Activated naive CD8-positive, alpha-beta T cell treated with anti-CD3 and anti-CD28 coated beads, Interleukin-2, amount 50 U/mL, for 24 hours (primary cell): ENCODE data around the gene GCAT.

Experiments
- ATAC-seq: fragments of 150-1000 bp; cut with Tn5 transposase; one replicate; pipeline ENCODE4 v1.10.0; 2021
- DNase-seq: peaks from one replicate; pipeline ENCODE4 v3.0.0; 2021
- H3K27ac Mint-ChIP-seq: one replicate; pipeline ENCODE4 v1.8.0; 2021; ENCODE audit warnings: mild to moderate bottlenecking, mixed read lengths
- H3K27me3 Mint-ChIP-seq: one replicate; pipeline ENCODE4 v1.8.0; 2021; ENCODE audit warnings: mixed read lengths
- H3K36me3 Mint-ChIP-seq: one replicate; pipeline ENCODE4 v1.8.0; 2021; ENCODE audit warnings: low read depth, mixed read lengths
- H3K4me1 Mint-ChIP-seq: one replicate; pipeline ENCODE4 v1.8.0; 2021; ENCODE audit warnings: mixed read lengths
- H3K4me3 Mint-ChIP-seq: one replicate; pipeline ENCODE4 v1.8.0; 2021; ENCODE audit warnings: mild to moderate bottlenecking, moderate library complexity, mixed read lengths
- H3K9me3 Mint-ChIP-seq: one replicate; pipeline ENCODE4 v1.8.0; 2021; ENCODE audit warnings: mixed read lengths

Gene GCAT

DNA sequence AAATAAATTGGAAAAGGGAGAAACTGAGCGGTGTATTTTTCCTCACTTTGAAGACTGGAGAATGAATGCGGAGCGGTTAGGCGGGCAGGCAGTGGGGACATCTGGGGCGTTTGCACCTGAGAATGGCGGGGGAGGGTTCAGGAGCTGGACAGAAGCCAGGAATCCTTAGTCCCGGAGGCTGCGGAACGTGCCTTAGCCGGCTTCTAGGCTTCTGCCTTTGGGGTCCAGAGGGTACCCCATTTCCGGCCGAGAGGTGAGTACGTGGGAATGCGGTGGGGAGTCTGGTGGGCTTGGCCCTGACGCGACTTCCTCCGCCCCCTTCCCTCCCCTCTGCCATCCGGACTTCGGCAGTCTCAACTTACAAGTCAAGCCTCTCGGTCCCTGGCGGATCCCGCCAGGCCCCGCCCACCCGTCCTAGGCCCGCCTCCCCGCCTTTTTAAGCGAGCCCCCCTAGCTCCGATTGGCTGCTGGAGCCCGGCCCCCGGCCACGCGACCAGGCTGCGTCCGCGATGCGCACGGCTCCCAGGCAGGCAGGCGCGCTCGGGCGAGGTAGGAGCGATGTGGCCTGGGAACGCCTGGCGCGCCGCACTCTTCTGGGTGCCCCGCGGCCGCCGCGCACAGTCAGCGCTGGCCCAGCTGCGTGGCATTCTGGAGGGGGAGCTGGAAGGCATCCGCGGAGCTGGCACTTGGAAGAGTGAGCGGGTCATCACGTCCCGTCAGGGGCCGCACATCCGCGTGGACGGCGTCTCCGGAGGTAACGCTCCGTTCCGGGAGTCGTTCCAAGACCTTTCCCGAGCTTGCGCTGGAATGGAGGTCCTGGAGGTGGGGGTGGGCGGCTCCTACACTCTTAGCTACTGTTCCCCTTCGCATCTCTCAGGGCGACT is at the start of gene GCAT:
TSS of gene GCAT (plus strand) at position 525 of the 884 bp plus-strand sequence. CDS start at position 559, 34 bp downstream.
- ATAC-seq (peak; percentile 95), DNase-seq (peak; percentile 93)
- Mint-ChIP-seq H3K27me3 (peaks cover 59% of the 10 kb centered on the region), H3K4me1 (peaks cover 38% of the 10 kb centered on the region), H3K4me3 (peak within 1 kb of the TSS; percentile 78), H3K36me3 (no peaks in the 10 kb centered on the region), H3K9me3 (no peaks in the 10 kb centered on the region), H3K27ac (no peak within 1 kb of the TSS)

DNA sequence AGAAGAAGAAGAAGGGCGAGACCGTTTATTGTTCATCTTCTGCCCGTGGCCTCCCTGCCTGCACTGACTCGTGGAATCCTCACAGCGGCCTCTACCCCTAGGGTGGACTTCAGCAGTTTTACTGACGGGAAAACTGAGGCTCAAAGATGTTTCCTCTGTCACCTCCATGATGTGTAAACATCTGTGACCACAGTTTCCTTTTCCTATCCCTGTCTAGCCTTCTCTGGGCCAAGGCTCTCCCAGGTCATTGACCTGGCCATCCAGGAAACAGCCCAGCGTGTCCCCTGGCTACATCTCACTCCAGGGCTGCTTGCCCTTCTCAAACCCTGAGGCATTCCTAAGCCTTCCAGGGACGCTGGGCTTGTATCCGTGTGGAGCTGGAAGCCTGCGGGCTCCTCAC is 49.0 kb upstream of the GCAT start:
- Mint-ChIP-seq H3K4me3 (no peak overlapping the region), H3K4me1 (peaks cover 7% of the 10 kb centered on the region)

DNA sequence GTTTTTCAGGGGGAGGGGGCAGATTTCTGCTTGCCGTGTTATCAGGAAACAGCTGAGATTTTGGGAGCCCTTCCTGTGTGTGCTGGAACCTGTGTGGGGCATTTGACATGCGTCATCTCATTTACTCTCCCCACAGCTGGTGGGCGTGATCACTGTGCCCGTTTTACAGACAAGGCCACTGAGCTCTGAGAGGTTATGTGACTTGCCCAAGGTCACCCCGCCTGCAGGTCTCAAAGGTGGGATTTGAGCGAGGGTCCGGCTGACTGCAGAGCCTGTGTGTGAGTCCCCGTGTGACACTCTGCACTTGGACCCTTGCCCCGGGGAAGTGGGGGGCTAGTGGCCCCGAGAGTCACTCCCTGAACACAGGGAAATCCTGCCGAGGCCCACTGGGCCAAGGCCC is 48.5 kb upstream of the GCAT start:
- DNase-seq (no peak), ATAC-seq (no peak)
- peaks cover 11% of the 10 kb centered on the region for H3K36me3 Mint-ChIP-seq
- H3K27me3 Mint-ChIP-seq: no peaks in the 10 kb centered on the region
- H3K4me1 Mint-ChIP-seq: peaks cover 7% of the 10 kb centered on the region
- no peaks in the 10 kb centered on the region for H3K9me3 Mint-ChIP-seq
- H3K4me3 Mint-ChIP-seq: no peak overlapping the region
- H3K27ac Mint-ChIP-seq: no peak overlapping the region

More for the DNA sequence above, 49.0 kb upstream of the GCAT start:
- ATAC-seq: no peak
- DNase-seq: no peak
- Mint-ChIP-seq H3K36me3 (peaks cover 11% of the 10 kb centered on the region), H3K27ac (no peak overlapping the region), H3K27me3 (no peaks in the 10 kb centered on the region), H3K9me3 (no peaks in the 10 kb centered on the region)

DNA sequence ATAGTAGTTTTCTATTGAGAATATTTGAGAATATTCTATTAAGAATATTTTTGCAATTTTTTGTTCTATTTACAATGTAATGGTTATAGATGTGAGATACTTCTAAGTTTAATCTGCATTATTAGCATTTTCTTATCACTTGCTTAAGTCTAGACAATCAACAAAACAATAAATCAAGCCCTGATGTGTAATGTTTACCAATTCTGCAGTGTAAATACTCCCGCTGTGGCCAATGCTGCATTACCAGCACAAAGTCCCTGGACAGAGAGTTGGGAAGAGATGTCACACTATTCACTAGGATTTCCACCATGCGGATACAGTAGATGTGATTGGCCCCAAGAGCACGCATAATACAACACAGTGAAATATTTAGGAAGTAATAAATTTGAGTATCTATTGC is 47.6 kb upstream of the GCAT start:
- no peaks in the 10 kb centered on the region for H3K27me3 Mint-ChIP-seq
- H3K4me3 Mint-ChIP-seq: no peak overlapping the region
- H3K27ac Mint-ChIP-seq: no peak overlapping the region
- H3K36me3 Mint-ChIP-seq: peaks cover 6% of the 10 kb centered on the region
- DNase-seq (no peak), ATAC-seq (no peak)
- H3K9me3 Mint-ChIP-seq: no peaks in the 10 kb centered on the region
- H3K4me1 Mint-ChIP-seq: peaks cover 7% of the 10 kb centered on the region

DNA sequence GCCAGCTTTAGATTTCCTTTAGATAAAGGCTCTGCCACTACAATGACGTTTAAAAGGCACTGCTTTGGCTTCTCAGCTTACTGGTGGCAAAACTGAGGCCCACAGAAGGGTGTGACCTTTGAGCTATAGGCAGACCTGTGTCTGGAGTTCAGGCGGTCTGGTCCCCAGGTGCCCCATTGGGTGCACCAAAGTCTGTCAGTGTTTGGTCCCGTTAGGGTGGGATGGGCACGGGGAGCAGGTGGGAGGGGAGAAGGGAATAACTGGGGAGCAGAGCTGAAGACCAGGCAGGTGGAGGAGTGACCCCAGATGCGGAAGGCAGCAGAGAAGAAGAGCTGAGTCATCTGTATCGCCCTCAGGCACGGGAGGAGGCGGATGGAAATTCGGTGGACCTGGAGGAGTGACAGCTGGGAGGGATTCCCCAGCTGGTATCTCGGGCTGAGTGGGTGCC is 45.3 kb upstream of the GCAT start:
- ATAC-seq (peak; percentile 34), DNase-seq (no peak)
- H3K27me3 Mint-ChIP-seq: no peaks in the 10 kb centered on the region
- no peaks in the 10 kb centered on the region for H3K9me3 Mint-ChIP-seq
- no peak overlapping the region for H3K4me3 Mint-ChIP-seq
- H3K4me1 Mint-ChIP-seq: peaks cover 7% of the 10 kb centered on the region
- peaks cover 4% of the 10 kb centered on the region for H3K36me3 Mint-ChIP-seq
- H3K27ac Mint-ChIP-seq: peak overlapping the region; percentile 52

DNA sequence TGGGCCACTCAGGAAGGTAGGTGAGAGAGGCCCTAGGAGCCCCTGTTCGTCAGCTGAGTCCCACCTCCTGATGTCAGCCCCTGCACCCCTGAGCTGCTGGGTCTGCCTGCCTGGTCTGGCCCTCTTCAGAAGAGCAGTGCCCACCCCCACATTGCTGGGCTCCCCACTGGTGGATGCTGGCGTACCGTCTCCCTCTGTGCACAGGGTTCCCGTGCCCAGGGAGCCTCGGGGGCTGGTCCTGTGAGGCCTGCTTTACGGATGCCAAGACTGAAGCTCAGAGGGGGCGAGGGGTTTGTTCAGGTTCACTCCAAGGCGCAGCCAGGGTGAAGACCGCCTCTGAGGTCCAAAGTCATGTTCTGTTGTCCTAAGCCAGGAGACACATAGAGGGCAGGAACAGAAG is 44.7 kb upstream of the GCAT start:
- DNase-seq (no peak), ATAC-seq (no peak)
- no peak overlapping the region for H3K27ac Mint-ChIP-seq
- H3K9me3 Mint-ChIP-seq: no peaks in the 10 kb centered on the region
- peaks cover 4% of the 10 kb centered on the region for H3K36me3 Mint-ChIP-seq
- peaks cover 7% of the 10 kb centered on the region for H3K4me1 Mint-ChIP-seq
- no peak overlapping the region for H3K4me3 Mint-ChIP-seq
- no peaks in the 10 kb centered on the region for H3K27me3 Mint-ChIP-seq

DNA sequence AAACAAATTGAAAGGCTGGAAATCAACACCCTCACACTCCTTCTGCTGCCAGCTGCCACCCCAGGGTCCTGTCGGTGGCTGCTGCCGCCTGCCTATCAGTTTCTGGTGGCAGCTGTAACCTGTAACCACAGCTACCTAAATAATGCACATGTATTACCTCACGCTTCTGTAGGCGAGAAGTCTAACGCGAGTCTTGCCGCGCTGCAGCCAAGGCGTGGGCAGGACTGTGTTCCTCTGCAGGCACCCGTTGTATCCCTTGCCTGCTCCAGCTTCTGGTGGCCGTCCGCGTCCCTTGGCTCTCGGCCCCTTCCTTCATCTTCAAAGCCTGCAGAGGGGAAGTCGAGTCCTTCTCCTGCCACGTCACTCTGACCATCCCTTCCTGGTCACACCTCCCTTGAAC is 44.1 kb upstream of the GCAT start:
- Mint-ChIP-seq H3K36me3 (peaks cover 1% of the 10 kb centered on the region), H3K27ac (no peak overlapping the region), H3K4me1 (peaks cover 7% of the 10 kb centered on the region)

DNA sequence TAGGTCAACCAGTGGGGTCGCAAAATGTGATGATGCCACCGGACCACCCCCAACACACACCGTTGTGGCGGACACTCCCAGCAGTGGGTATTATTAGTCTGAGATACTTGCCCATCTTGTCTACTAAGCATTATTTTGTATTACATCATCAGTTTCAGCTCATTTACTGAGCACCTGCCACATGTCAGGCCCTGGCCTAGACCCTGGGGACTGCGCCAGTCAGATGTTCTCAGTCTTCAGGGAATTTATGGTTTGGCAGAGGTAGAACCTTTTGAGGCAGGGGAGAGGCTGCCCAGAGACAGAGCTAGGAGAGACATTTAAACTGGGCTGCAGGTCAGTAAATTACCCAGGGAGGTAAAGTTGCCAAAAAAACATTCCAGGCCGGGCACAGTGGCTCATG is 43.1 kb upstream of the GCAT start:
- ATAC-seq (no peak), DNase-seq (no peak)
- H3K36me3 Mint-ChIP-seq: peaks cover 1% of the 10 kb centered on the region
- no peak overlapping the region for H3K4me3 Mint-ChIP-seq
- no peak overlapping the region for H3K27ac Mint-ChIP-seq
- peaks cover 7% of the 10 kb centered on the region for H3K4me1 Mint-ChIP-seq
- H3K9me3 Mint-ChIP-seq: no peaks in the 10 kb centered on the region
- no peaks in the 10 kb centered on the region for H3K27me3 Mint-ChIP-seq

More for the DNA sequence above, 44.1 kb upstream of the GCAT start:
- no peak for ATAC-seq
- H3K4me3 Mint-ChIP-seq: no peak overlapping the region
- H3K9me3 Mint-ChIP-seq: no peaks in the 10 kb centered on the region
- DNase-seq: no peak
- H3K27me3 Mint-ChIP-seq: no peaks in the 10 kb centered on the region

DNA sequence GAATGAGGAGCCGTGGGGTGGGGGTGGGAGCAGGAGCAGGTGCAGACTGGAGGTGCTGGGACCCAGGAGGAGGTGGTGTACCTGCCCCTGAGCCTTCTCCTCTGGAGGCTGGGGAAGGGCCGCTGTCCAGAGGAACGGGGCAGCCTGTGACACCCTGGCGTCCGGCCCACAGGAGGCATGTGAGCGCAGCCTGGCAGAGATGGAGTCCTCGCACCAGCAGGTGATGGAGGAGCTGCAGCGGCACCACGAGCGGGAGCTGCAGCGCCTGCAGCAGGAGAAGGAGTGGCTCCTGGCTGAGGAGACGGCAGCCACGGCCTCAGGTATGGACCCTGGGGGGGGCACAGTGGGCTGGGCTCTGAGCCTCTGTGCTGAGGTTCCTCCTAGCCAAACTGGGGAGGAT is 42.2 kb upstream of the GCAT start:
- Mint-ChIP-seq H3K27ac (no peak overlapping the region), H3K4me3 (no peak overlapping the region), H3K9me3 (no peaks in the 10 kb centered on the region), H3K36me3 (peaks cover 1% of the 10 kb centered on the region), H3K27me3 (no peaks in the 10 kb centered on the region), H3K4me1 (peaks cover 7% of the 10 kb centered on the region)
- no peak for DNase-seq
- ATAC-seq: no peak

DNA sequence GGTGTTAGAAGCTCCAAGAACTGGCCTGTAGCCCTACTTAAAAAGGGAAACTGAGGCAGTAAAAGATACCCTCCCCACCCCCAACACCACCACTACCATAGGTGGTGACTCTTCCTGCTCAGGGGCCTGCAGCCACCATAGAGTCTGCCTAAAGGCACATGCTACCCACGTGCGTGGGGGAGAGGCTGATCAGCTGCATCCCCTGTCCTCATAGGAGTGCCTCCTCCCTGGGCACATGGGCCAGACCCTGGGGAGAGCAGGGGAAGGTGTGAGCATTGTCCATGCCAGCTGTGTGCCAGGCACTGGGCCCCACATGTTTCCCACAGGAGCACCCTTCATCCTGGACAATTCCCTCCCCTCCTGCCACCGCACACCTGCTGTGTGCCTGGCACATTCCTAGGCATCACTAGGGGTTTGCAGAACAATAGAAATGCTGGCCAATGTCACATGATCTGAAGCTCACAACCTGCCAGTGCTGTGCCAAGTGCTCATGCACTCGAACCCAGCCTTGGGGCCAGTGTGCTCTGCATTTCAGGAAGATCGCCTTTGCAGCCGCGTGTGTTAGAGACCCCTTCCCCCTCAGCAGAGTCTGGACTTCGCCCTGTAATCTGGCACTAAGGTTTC is 41.7 kb upstream of the GCAT start:
- H3K36me3 Mint-ChIP-seq: peaks cover under 1% of the 10 kb centered on the region

DNA sequence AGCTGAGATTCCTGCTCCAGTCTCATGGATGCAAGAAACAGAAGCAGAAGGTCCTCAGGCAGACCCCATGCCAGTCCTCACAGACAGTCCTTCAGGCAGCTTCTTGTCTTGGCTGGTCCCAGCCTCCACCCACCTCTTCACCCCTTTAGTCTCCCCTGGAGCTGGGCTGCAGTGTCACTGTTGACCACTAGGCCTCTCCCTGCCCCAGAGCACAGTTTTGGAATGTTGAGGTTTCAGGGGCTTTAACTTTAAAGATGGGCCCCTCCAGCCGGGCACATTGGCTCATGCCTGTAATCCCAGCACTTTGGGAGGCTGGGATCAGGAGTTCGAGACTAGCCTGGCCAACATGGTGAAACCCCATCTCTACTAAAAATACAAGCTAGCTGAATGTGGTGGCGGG is 39.5 kb upstream of the GCAT start:
- no peaks in the 10 kb centered on the region for H3K9me3 Mint-ChIP-seq
- H3K27ac Mint-ChIP-seq: no peak overlapping the region
- no peak overlapping the region for H3K4me3 Mint-ChIP-seq
- no peaks in the 10 kb centered on the region for H3K27me3 Mint-ChIP-seq
- ATAC-seq (no peak), DNase-seq (no peak)
- no peaks in the 10 kb centered on the region for H3K36me3 Mint-ChIP-seq
- no peaks in the 10 kb centered on the region for H3K4me1 Mint-ChIP-seq

More for the DNA sequence above, 41.7 kb upstream of the GCAT start:
- Mint-ChIP-seq H3K27ac (no peak overlapping the region), H3K27me3 (no peaks in the 10 kb centered on the region), H3K4me1 (peaks cover 7% of the 10 kb centered on the region), H3K9me3 (no peaks in the 10 kb centered on the region), H3K4me3 (no peak overlapping the region)
- no peak for DNase-seq
- no peak for ATAC-seq

DNA sequence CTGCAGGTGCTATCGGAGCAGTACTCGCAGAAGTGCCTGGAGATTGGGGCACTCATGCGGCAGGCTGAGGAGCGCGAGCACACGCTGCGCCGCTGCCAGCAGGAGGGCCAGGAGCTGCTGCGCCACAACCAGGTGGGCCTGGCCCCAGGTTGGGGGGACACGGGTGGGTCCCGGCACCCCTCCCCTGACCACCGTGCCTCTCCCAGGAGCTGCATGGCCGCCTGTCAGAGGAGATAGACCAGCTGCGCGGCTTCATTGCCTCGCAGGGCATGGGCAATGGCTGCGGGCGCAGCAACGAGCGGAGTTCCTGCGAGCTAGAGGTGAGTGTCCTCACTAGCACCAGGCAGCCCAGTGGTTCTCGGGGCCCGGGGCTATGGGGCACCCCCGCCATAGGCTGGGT is 38.7 kb upstream of the GCAT start:
- H3K4me3 Mint-ChIP-seq: no peak overlapping the region

DNA sequence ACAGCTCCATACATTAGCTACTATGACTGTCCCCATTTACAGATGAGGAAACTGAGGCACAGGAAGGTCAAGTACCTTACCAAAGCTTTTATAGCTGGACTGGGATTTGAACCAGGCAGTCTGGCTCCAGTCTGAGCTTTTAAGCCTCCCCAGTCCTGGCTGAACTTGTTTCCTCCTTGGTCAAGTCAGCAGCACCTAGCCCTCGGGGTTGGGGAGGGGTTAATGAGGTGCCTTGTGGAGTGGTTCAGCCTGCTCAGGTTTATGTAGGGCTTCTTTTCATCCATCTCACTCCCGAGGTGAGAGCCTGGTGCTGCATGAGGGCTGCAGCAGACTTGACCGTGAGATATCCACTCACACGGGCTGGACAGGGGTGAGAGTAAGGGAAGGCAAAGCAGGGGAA is 36.7 kb upstream of the GCAT start:
- Mint-ChIP-seq H3K9me3 (no peaks in the 10 kb centered on the region), H3K4me1 (no peaks in the 10 kb centered on the region), H3K4me3 (no peak overlapping the region), H3K36me3 (no peaks in the 10 kb centered on the region), H3K27me3 (no peaks in the 10 kb centered on the region), H3K27ac (no peak overlapping the region)
- no peak for DNase-seq
- no peak for ATAC-seq

More for the DNA sequence above, 38.7 kb upstream of the GCAT start:
- H3K4me1 Mint-ChIP-seq: no peaks in the 10 kb centered on the region
- no peaks in the 10 kb centered on the region for H3K9me3 Mint-ChIP-seq
- no peak for DNase-seq
- H3K27me3 Mint-ChIP-seq: no peaks in the 10 kb centered on the region
- H3K36me3 Mint-ChIP-seq: no peaks in the 10 kb centered on the region
- H3K27ac Mint-ChIP-seq: no peak overlapping the region
- no peak for ATAC-seq

DNA sequence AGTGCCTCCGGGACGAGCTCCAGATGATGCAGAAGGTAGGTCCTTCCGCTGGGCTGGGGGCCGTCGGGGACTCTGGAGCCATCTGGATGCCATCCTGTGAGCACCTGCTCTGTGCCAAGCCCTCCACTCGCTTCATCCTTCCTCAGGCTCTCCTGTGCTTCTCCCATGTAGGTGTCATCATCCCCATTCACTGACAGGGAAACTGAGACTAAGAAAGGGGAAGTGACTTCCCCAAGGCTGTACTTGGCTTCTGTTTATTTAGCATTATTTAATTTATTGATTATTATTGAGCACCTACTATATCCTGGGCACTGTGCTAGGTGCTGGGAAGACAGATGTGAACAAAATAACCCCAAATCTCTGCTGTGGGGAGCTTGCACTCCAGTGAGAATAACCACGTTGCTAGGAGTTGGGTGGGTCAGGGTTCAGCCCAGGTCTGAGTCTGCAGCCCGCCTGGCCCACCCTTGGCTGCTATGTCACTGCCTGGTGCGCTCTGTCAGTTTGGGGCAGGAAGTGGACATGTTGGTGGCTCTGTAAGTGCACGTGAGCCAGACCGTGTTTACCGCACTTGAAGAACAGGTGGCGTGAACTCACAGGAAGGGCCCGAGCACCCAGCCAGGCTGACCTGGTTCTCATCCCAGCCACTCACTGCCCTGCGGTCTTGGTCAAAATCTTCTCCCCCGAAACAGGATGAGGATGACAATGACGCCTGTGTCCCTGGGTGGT is 35.9 kb upstream of the GCAT start:
- Mint-ChIP-seq H3K36me3 (no peaks in the 10 kb centered on the region), H3K9me3 (no peaks in the 10 kb centered on the region), H3K4me3 (no peak overlapping the region), H3K4me1 (no peaks in the 10 kb centered on the region), H3K27ac (no peak overlapping the region), H3K27me3 (no peaks in the 10 kb centered on the region)
- no peak for ATAC-seq
- DNase-seq: no peak

DNA sequence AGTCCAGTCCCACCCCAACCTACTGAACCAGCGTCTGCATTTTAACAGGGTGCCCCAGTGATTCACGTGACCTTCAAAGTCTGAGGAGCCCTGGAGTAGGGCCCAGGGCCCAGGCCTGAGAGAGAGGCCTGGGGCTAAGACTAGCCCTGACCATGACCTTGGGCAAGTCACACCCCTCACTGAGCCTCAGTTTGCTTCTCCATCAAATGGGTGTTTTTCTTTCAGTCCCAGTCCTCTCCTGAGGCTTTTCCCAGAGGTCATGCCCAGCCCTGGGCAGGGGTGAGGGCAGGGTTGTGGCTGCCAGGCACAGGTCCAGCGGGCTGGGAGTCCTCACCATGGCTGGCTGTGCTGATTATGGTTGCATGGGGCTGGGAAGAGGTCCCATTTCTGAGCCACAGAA is 33.0 kb upstream of the GCAT start:
- Mint-ChIP-seq H3K27me3 (no peaks in the 10 kb centered on the region), H3K27ac (no peak overlapping the region), H3K4me1 (no peaks in the 10 kb centered on the region), H3K4me3 (no peak overlapping the region), H3K9me3 (no peaks in the 10 kb centered on the region), H3K36me3 (no peaks in the 10 kb centered on the region)
- DNase-seq: no peak
- no peak for ATAC-seq
